CD4-positive, alpha-beta T cell treated with Interferon gamma for 1 hour (primary cell): Measurements from ENCODE around the gene MYL6.
"Not testable (repeated sequence)": the region's sequence is repeated elsewhere in the genome, so short reads cannot be mapped to it uniquely, and the experiment has no call there.

Experiments used
- DNase-seq: peaks from one replicate; pipeline ENCODE4 v3.0.0-alpha.2; 2020

The MYL6 gene

GRCh38 chr12:56158029-56158925, at the start of gene MYL6:
Gene MYL6 (plus strand): TSS chr12:56158359. CDS start chr12:56158402, 43 bp downstream.
- DNase-seq: peak; percentile 94

DNA sequence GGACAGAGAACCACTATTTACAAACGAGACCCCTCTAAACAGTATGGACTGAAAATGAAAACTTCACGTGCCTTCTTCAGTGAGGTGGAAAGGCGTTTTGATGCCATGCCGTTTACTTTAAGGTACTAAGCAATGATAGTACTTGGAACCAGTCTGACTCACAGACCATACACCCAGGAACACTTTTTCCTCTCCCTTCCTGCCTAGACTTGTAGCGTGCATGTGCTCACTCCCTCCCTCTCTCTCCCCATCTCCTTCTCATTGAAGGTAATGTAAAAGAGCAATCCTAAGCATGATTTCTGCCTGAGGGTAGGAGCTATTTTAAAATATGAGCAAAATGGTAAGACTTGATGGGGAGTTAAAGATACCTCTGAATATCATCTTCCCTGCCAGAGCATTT, 47.6 kb upstream of the MYL6 start:
- no peak for DNase-seq

DNA sequence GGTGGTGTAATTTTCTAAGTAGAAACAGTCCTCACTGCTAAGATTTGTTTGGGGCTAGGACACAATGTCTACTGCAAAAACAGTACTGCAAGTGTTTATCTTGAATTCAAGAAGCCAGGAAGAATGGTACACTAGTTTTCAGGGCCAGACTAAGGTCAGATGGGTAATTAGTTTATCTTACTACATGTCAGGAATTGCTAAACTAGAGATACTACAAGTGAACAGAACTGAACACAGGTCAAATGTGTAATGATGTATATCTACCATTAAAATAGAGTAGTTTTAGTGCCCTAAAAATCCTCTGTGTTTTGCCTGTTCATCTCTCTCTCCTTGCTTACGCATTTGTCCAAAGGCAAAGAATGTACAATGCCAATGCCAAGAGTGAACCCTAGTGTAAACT, 44.1 kb upstream of the MYL6 start:
- no peak for DNase-seq

- DNase-seq: no peak
Measured at GRCh38 chr12:56115329-56115728, 42.8 kb upstream of the MYL6 start.

DNA sequence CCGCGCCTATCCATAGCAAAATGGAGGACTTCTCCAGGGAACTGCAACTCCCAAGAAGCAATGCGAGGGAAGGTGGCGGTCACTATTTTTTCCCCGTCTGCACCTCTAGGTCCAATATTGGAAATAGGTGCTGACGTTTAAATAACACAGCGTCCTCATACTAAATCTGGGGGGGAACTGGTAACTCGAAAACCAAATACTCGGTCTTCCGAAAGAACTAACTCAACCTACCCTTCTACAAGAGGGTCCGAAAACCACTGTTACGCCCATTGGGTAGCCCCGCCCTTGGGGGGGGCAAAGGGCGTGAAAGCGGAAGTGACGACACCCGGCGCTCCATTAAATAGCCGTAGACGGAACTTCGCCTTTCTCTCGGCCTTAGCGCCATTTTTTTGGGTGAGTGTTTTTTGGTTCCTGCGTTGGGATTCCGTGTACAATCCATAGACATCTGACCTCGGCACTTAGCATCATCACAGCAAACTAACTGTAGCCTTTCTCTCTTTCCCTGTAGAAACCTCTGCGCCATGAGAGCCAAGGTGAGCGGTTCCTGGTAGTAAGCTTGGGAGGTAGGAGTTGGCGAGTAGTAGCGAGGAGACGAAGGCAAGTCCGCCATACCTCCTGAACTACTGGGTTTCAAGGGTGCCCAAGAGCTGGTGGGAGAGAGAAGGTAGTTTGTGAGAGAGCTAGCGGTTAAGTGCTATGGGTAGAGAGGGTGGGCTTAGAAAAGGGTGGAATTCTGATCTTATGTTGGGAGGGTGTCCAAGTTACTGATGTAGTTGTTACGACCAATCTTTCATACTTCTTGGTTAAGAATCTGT, 41.7 kb upstream of the MYL6 start, which contains the start of gene RPL41:
Gene RPL41, plus strand, starts transcription at position 367 of the 815 bp plus-strand sequence.
- DNase-seq: peak; percentile 90

GRCh38 chr12:56117082-56117706, 41.0 kb upstream of the MYL6 start:
- DNase-seq: not testable (repeated sequence)

DNA sequence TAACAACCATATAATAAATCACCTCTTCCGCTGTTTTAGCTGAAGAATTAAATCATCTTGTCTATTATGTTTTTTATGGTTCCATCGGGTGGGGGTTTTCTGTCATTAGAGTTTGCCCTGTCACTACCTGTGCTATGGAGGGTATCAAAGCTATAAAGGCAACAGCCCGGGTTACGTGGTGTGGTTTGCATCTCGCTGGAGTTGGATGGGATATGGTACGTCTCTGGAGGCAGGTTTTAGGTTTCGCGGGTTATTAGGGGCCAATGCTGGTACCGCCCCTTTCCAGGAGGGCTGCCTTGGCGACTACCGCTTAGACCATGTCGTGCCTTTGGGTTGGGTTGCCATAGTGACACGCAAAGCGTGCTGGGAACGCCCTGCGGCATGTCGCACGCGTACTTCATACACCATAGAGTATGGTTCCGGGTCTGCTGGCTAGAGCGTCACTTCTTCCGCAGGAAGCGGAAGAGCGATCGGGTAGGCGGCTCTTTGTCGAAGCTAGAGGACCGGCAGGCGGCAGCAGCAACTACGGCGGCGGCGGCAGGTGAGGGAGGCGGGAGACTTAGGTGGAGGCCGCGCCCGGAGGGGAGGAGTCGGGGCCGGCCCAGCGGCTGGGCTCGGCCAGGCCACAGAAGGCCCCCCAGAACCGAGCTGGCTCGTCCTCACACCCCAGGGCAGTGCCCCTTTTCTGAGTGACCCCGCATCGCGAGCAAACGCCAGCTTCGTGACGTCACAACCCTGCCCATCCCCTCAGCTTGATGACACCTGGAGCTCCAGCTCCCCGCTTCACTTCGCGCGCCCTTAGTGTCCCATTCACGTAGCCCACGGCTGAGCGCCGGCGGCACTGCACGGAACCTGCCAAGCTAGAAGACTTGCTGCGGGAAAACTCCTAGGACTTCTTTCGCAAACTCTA, 40.1 kb upstream of the MYL6 start, which contains the start of gene ZC3H10:
Gene ZC3H10, plus strand, starts transcription at position 489 of the 910 bp plus-strand sequence. CDS start 2,297 bp downstream, outside the sequence.
- peak; percentile 99 for DNase-seq

GRCh38 chr12:56118688-56119357, 39.3 kb upstream of the MYL6 start:
- no peak for DNase-seq

GRCh38 chr12:56119361-56119796, 38.8 kb upstream of the MYL6 start:
- DNase-seq: peak; percentile 67

- no peak for DNase-seq
Measured at GRCh38 chr12:56120158-56120846, 37.9 kb upstream of the MYL6 start.

DNA sequence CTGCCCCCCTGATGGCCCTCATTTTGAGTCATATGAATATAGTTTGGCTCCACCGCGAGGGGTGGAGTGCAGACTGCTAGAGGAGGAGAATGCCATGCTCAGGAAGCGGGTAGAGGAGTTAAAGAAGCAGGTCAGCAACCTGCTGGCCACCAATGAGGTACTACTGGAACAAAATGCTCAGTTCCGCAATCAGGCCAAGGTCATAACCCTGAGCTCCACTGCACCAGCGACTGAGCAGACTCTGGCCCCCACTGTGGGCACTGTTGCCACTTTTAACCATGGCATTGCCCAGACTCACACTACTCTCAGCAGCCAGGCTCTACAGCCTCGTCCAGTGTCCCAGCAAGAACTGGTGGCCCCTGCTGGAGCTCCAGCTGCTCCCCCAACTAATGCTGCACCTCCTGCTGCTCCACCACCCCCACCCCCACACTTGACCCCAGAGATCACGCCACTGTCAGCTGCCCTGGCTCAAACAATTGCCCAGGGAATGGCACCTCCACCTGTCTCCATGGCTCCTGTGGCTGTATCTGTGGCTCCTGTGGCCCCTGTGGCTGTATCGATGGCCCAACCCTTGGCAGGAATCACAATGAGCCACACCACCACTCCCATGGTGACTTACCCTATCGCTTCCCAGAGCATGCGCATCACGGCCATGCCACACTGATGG, 36.8 kb upstream of the MYL6 start:
- DNase-seq: no peak

GRCh38 chr12:56122637-56123036, 35.5 kb upstream of the MYL6 start:
- DNase-seq: no peak

- no peak for DNase-seq
Measured at GRCh38 chr12:56124133-56124532, 34.0 kb upstream of the MYL6 start.

GRCh38 chr12:56126732-56127239, 31.4 kb upstream of the MYL6 start:
- no peak for DNase-seq

DNA sequence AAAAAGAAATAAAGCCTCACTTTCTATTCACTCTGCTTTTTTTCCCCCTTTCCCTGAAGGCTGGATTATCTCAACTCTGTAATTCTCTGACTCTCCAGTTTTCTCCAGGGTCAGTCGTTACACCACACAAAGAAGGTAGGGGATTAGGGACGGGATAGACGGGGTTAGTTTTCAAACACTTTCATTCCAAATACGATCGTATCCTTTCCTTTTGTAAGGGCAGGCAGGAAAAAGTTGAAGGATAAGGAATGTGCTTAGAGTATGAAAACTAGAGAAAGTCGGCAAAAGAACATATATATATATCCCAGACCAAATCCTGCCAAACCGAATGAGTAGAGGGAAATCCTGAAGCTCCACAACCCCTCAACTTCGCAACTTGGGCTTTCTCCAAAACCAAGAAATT, 30.7 kb upstream of the MYL6 start:
- no peak for DNase-seq

DNA sequence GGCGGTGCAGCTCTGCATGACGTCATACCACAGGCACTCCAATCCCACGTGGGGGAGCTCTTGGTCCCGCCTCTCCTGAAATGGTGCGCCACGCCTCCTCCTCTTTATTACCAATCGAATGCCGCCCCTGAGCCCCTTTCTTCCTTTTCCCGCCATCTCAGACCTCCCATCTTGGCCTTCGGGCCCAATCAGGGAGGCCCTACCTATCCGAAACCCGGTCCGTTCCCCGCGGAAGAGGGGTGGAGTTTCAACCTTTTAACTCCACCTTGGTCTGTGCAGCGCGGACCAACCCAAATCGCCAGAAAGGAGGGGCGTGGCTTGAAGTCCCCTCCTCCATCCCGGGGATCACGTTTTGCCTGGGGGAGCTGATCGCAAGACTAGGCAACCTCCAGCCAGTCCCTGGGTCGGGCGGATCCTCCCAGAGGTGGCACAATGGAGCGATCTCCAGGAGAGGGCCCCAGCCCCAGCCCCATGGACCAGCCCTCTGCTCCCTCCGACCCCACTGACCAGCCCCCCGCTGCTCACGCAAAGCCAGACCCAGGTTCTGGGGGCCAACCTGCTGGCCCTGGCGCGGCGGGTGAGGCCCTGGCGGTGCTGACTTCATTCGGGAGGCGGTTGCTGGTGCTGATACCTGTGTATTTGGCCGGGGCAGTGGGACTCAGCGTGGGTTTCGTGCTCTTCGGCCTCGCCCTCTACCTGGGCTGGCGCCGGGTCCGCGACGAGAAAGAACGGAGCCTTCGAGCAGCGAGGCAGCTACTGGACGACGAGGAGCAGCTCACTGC, 30.1 kb upstream of the MYL6 start, which contains the start of gene ESYT1:
Gene ESYT1, plus strand, starts transcription at position 380 of the 782 bp plus-strand sequence. Its CDS starts 53 bp downstream, at position 433.
- DNase-seq: peak; percentile 100

DNA sequence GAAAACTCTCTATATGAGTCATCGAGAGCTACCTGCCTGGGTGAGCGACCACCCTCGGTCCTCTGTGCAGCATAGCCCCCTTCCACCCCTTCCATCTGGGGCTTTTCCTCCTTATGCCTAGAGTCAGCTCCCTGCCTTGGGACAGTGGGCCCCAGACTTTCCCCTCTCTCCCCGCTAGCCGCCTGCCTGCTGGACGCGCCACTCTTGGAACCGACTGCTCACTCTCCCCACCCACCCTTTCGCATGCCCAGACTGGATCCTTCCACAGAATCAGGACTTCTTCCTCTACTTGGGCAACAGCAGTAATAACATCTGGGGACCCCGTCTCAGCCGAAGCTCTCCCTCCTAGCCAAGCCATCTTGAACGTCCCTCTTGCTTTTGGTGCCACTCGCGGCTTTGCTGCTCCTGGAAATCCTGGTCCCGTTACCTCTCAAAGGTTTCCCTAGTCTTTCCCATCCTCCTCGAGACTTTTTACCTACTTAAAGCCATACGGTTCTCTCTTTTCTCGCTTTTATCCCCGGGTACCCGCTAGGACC, 29.4 kb upstream of the MYL6 start:
- no peak for DNase-seq

DNA sequence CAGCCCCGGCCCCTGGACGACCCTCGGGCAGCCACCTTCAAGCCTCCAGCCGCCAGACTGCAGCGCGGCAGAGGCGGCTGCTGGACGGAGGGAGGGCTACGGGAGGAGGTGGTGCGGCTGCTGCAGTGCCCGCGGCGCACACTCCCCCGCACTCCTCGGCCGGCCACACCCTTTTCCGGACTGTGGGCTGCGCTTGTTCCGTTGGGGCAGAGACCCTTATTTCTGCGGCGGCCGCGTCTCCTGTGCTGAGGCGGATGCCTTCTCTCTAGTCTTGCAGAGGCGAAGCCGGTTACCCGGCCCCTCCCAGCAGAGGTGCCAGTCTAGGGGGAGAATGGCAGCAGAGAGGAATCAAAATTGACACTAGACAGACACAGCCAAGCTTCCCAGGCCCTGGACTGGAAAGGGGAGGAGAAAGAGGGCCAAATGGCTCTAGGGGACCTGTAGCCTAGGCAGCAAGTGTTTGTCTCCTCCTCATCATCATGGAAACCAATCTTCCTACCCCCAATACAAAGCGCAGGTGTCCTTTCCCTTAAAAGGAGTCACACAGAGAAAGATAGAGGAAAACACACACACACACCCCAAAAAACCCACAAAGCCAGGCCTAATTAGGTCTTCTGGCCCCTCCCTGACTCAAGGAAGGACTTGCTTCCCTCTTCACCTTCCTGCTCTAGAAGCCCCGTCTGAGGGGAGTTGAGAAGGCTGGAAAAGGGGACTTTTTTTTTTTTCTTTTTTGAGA, 28.8 kb upstream of the MYL6 start:
- peak; percentile 78 for DNase-seq
